ENCODE data around the gene DUSP6.

The DUSP6 gene

GRCh38 chr12:89383235-89384049, 31.1 kb upstream of the DUSP6 start:
- H3K9me3 Mint-ChIP-seq, result no peaks in the 10 kb centered on the region
- H3K4me3 Mint-ChIP-seq, result no peak overlapping the region
- no peaks in the 10 kb centered on the region for H3K27me3 Mint-ChIP-seq
- H3K36me3 Mint-ChIP-seq (ENCODE audit: low read depth), result no peaks in the 10 kb centered on the region
- H3K27ac Mint-ChIP-seq, result no peak overlapping the region
- H3K4me1 Mint-ChIP-seq (ENCODE audit: low read depth), result no peaks in the 10 kb centered on the region

DNA sequence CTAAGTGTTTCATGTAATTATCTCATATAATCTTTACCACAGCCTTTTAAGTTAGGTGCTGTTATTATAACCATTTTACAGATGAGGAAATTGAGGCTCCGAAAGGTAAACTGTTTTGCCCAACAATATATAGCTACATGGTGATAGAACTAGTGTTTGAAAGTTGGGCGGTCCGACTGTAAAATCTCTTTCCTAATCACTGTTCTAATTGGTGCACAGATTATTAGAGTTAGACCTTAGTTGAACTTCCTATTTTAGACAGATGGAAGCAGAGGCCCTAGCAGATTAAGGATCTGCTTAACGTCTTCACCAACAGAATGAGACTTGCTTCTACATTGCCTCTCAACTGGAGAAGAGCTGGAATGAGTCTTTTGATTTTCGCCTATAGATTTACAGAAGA, 30.0 kb upstream of the DUSP6 start:
- no peaks in the 10 kb centered on the region for H3K36me3 Mint-ChIP-seq (ENCODE audit: low read depth)
- no peaks in the 10 kb centered on the region for H3K27me3 Mint-ChIP-seq
- no peak overlapping the region for H3K27ac Mint-ChIP-seq
- no peak overlapping the region for H3K4me3 Mint-ChIP-seq
- no peaks in the 10 kb centered on the region for H3K9me3 Mint-ChIP-seq
- no peaks in the 10 kb centered on the region for H3K4me1 Mint-ChIP-seq (ENCODE audit: low read depth)

DNA sequence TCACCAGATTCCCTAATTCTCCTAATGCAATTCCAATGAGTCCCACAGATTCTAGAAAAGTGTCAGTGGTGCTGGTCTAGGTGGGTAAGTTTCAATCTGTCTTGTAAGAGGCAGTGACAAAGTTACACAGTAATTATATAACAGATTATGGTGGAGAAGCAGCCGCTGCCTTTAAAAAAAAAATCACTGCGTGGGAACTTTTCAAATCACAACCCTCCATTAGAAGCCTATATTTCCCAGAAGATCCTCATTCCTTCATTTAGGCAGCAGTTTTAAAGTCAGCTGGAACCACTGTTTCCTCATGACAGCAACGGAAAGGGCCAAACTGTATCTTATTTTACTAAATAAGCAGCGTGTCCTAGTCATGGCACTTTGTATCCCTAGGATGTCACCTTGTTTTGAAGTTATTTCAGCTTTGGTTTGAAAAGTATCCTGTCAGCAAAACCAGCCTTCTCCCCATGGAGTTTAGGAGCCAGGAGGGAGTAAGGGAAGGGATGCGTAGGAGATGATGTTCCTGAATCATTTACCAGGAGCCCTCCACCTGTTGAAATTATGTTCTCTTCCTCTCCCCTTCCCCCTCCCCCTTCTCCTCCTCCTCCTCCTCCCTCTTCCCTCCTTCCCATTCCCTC, 27.7 kb upstream of the DUSP6 start:
- H3K27ac Mint-ChIP-seq, result no peak overlapping the region
- H3K27me3 Mint-ChIP-seq, result no peaks in the 10 kb centered on the region
- H3K4me3 Mint-ChIP-seq, result no peak overlapping the region
- H3K36me3 Mint-ChIP-seq (ENCODE audit: low read depth), result no peaks in the 10 kb centered on the region
- peaks cover 18% of the 10 kb centered on the region for H3K4me1 Mint-ChIP-seq (ENCODE audit: low read depth)
- no peaks in the 10 kb centered on the region for H3K9me3 Mint-ChIP-seq

DNA sequence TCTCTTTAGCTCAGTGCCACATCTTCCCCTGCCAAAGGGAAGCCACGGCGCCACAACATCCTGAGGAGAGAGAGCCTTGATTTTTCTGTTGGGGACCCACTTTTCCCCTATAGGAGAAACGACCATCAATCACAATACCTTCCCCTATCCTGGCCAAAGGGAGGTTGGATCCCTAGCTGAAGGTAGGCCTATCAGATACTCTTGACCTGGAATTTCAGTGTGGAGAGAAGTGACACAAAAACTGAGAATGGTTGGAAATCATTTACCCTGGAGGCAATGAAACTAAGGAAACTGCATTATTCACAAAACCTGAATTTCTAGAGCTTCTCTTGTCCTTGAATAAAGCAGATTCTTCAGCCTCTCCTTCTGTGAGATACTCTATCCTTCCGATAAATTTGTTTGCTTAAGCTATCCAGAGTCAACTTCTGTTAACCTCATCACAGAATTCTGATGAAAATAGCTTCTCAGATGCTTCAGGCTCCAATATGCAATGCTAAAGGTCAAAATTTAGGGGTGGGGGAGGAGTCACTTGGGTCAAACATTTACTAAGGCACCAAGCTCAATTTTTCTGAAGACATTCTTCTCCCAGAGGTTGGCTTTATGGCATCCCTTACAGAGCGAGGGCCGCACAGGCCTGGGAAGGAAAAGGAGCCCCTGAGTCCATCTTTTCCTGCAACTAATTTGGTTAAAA, 27.0 kb upstream of the DUSP6 start:
- no peaks in the 10 kb centered on the region for H3K27me3 Mint-ChIP-seq
- no peaks in the 10 kb centered on the region for H3K9me3 Mint-ChIP-seq
- H3K36me3 Mint-ChIP-seq (ENCODE audit: low read depth), result no peaks in the 10 kb centered on the region
- no peak overlapping the region for H3K27ac Mint-ChIP-seq
- peaks cover 20% of the 10 kb centered on the region for H3K4me1 Mint-ChIP-seq (ENCODE audit: low read depth)
- H3K4me3 Mint-ChIP-seq, result no peak overlapping the region

GRCh38 chr12:89376844-89377243, 24.5 kb upstream of the DUSP6 start:
- H3K27ac Mint-ChIP-seq, result no peak overlapping the region
- no peaks in the 10 kb centered on the region for H3K27me3 Mint-ChIP-seq
- no peaks in the 10 kb centered on the region for H3K9me3 Mint-ChIP-seq
- H3K4me1 Mint-ChIP-seq (ENCODE audit: low read depth), result peaks cover 26% of the 10 kb centered on the region
- no peak overlapping the region for H3K4me3 Mint-ChIP-seq
- H3K36me3 Mint-ChIP-seq (ENCODE audit: low read depth), result no peaks in the 10 kb centered on the region

- H3K4me1 Mint-ChIP-seq (ENCODE audit: low read depth), result peaks cover 26% of the 10 kb centered on the region
- no peaks in the 10 kb centered on the region for H3K27me3 Mint-ChIP-seq
- no peaks in the 10 kb centered on the region for H3K36me3 Mint-ChIP-seq (ENCODE audit: low read depth)
- no peak overlapping the region for H3K4me3 Mint-ChIP-seq
- no peaks in the 10 kb centered on the region for H3K9me3 Mint-ChIP-seq
- H3K27ac Mint-ChIP-seq, result peak overlapping the region; percentile 16
Measured at GRCh38 chr12:89376202-89376529, 23.9 kb upstream of the DUSP6 start.

DNA sequence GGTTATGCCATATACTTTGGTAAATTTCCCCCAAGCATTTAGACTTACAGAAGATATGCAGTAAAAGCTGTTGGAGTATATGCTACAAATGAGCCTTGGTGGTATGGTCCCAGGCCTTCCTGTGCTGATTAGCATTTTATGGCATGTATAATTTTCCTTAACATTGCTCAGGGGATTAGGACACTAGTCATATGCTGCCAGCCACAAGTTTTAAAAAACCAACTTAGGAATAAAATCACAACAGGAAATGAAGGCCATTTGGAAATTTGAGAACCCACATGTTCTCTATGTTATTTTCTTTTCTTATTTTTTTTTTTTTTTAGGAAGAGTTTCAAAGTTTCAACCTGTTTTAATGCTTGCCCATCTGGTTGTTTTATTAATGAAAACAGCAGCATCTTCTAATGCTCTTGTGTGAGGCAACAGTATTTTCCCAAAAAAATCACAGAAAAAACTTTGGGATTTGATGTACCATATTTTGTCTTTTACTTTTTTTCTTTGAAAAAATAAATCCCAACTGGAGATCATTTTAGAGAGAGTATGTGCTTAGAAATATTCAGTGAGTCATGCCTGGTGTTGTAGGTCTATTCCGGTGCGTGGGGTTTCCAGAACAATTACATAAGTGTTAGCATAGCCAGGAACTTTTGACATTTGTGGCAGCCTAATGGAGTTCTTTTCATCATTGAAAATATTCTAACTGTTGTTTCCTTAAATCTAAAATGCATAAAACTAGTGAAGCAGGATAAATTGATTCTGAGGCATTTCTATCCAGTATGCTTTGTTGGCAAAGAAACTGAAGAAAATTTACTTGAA, 21.7 kb upstream of the DUSP6 start:
- H3K9me3 Mint-ChIP-seq, result no peaks in the 10 kb centered on the region
- H3K27me3 Mint-ChIP-seq, result no peaks in the 10 kb centered on the region
- no peaks in the 10 kb centered on the region for H3K36me3 Mint-ChIP-seq (ENCODE audit: low read depth)
- no peak overlapping the region for H3K27ac Mint-ChIP-seq
- peaks cover 35% of the 10 kb centered on the region for H3K4me1 Mint-ChIP-seq (ENCODE audit: low read depth)
- H3K4me3 Mint-ChIP-seq, result no peak overlapping the region

DNA sequence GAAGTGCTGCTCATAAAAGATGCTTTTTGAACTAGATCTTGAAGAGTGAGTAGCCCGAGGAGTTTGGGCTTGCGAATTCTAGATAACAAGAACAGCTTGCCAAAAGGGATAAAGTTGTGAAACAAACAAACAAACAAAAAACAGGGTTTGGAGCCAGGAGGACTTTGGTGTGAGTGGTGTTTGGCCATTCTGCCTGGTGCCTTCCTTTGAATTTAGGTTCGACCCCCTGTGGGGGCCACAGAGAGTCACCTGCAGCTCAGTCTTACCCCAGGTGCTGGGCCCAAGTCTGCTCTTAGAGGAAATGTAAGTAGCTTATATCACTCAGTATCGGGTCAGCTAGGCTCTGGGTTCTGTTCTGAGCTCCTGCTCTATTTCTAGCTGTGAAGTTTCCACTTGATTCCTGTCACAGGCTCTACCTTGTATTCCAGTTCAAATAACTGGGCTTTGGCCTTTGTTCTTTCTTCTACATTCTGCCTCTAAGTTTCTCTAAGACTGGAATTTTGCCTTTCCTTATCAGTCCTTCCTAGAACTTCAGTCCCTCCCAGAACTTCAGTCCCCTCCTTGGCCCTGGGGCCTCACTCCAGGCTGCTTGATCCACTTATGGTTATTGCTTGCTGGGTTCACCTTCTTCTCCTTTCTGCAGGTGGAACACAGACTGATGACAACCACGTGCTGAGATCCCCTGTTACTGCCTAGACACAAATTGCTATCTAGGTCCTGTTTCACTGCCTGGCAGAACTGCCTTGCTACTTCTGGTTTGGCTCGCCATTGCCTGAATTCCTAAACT, 20.5 kb upstream of the DUSP6 start:
- H3K4me3 Mint-ChIP-seq, result no peak overlapping the region
- no peak overlapping the region for H3K27ac Mint-ChIP-seq
- no peaks in the 10 kb centered on the region for H3K36me3 Mint-ChIP-seq (ENCODE audit: low read depth)

DNA sequence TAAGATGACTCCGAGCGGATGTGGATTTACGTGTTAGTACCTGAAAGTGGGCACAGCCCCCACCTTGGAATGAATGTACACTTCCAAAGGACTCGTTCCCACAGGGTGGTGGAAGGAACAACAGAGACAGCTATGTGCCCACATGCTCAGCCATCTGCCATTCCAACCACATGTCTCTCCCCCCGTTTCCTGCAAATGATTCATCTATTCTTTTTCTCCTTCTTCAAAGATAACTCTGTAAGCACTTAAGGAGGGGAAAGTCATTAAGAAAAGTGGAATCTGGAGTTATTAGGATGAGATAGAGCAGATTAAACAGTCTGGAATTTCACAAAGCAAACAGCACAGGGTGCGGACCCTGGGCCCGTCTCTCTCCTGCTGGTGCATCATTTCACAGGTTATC, 18.5 kb upstream of the DUSP6 start:
- Mint-ChIP-seq H3K4me1 (ENCODE audit: low read depth) (peaks cover 23% of the 10 kb centered on the region), H3K4me3 (no peak overlapping the region), H3K36me3 (ENCODE audit: low read depth) (no peaks in the 10 kb centered on the region), H3K9me3 (no peaks in the 10 kb centered on the region), H3K27me3 (no peaks in the 10 kb centered on the region), H3K27ac (no peak overlapping the region)

More for the DNA sequence above, 20.5 kb upstream of the DUSP6 start:
- Mint-ChIP-seq H3K27me3 (no peaks in the 10 kb centered on the region), H3K9me3 (no peaks in the 10 kb centered on the region), H3K4me1 (ENCODE audit: low read depth) (peaks cover 35% of the 10 kb centered on the region)

GRCh38 chr12:89370421-89370831, 18.1 kb upstream of the DUSP6 start:
- H3K36me3 Mint-ChIP-seq (ENCODE audit: low read depth), result no peaks in the 10 kb centered on the region
- no peak overlapping the region for H3K4me3 Mint-ChIP-seq
- no peak overlapping the region for H3K27ac Mint-ChIP-seq
- no peaks in the 10 kb centered on the region for H3K27me3 Mint-ChIP-seq
- peaks cover 18% of the 10 kb centered on the region for H3K4me1 Mint-ChIP-seq (ENCODE audit: low read depth)
- H3K9me3 Mint-ChIP-seq, result no peaks in the 10 kb centered on the region

- Mint-ChIP-seq H3K4me3 (no peak overlapping the region), H3K27ac (no peak overlapping the region), H3K36me3 (ENCODE audit: low read depth) (no peaks in the 10 kb centered on the region), H3K4me1 (ENCODE audit: low read depth) (peaks cover 14% of the 10 kb centered on the region), H3K27me3 (no peaks in the 10 kb centered on the region), H3K9me3 (no peaks in the 10 kb centered on the region)
Measured at GRCh38 chr12:89369166-89369565, 16.9 kb upstream of the DUSP6 start.

DNA sequence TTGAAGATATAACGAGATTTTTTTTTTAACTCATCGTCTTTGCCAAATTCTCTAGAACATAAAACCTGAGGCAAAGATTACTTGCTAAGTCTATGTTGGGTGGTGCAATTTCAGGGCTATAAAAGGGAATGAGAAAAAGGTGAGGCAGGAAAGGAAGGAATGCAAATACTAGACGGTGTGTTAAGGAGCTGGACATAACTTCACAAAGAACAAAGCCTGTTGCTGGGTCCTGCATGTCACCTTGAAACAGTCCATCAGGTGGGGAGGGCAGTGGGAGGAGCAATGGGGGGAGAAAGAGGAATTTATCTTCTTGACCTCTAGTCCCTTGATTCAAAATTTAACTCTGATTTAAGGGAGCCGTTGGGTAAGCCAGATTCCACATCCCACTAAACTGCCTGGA, 16.1 kb upstream of the DUSP6 start:
- no peaks in the 10 kb centered on the region for H3K27me3 Mint-ChIP-seq
- H3K4me3 Mint-ChIP-seq, result no peak overlapping the region
- peaks cover 9% of the 10 kb centered on the region for H3K4me1 Mint-ChIP-seq (ENCODE audit: low read depth)
- no peak overlapping the region for H3K27ac Mint-ChIP-seq
- H3K36me3 Mint-ChIP-seq (ENCODE audit: low read depth), result no peaks in the 10 kb centered on the region
- H3K9me3 Mint-ChIP-seq, result no peaks in the 10 kb centered on the region

DNA sequence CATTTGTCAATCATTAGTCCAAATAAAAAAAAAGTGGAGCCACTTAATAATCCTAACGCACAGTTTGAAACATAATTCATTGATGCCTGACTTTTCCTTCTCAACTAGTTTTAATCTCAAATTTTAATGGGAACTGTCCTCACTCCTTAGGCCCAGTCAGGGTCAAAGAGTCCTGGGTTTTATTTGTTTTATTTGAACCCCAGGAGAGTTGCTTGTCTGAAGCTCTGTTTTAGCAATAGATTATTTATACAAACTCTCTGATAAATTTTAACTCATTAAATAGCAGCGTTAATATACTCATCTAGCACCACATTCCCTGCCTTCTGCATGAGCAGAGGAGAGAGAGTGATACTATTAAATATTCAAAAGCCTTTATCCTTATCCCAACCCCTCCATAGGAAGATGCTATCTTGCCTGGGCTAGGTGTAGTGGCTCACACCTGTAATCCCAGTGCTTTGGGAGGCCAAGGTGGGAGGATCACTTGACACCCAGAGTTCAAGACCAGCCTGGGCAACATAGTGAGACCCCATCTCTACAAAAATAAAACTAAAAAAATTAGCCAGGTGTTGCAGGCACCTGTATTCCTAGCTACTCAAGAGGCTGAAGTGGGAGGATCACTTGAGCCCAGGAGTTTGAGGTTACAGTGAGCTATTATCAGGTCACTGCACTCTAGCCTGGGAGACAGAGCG, 14.5 kb upstream of the DUSP6 start:
- Mint-ChIP-seq H3K4me1 (ENCODE audit: low read depth) (peaks cover 9% of the 10 kb centered on the region), H3K27me3 (no peaks in the 10 kb centered on the region), H3K36me3 (ENCODE audit: low read depth) (no peaks in the 10 kb centered on the region), H3K9me3 (no peaks in the 10 kb centered on the region), H3K4me3 (no peak overlapping the region), H3K27ac (no peak overlapping the region)

DNA sequence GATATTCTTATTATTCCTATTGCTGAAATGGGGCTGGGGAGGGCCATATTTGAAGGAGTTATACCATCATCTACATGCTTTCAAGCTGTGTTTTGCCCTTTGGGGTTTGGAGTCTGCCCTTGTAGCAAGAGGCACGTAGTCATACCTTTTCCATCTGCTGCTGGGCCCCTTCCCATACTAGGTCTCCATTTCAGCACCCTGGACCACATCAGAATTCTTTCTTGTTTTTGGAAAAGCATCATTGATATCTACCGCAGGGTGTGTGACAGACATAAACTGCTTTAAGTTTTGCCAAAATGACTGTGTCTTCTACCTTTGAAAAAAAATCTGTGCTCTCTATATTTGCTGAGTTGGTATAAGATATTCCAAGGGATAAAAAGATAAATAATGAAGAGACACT, 12.3 kb upstream of the DUSP6 start:
- no peak overlapping the region for H3K4me3 Mint-ChIP-seq
- no peaks in the 10 kb centered on the region for H3K9me3 Mint-ChIP-seq
- no peaks in the 10 kb centered on the region for H3K4me1 Mint-ChIP-seq (ENCODE audit: low read depth)
- no peaks in the 10 kb centered on the region for H3K27me3 Mint-ChIP-seq
- H3K36me3 Mint-ChIP-seq (ENCODE audit: low read depth), result no peaks in the 10 kb centered on the region
- H3K27ac Mint-ChIP-seq, result no peak overlapping the region

Measured in stimulated activated naive CD8-positive, alpha-beta T cell treated with anti-CD3 and anti-CD28 coated beads, Interleukin-15, Interleukin-2, amounts not matched to agents 100 ng/mL and 50 ng/mL, for 24 hours (primary cell).